HepG2 (cell line): ENCODE results near the gene SRI. TPM values are rescaled to one million over a fixed set of nuclear protein-coding genes. Genes with fewer than 3 reads are reported as not detected.

Source experiments
- ATAC-seq: fragments of 200-7000 bp; cut with Tn5 transposase; 3 replicates; pipeline ENCODE4 v1.9.1; 2020; ENCODE audit warnings: mild to moderate bottlenecking, moderate library complexity
- BruUV-seq: library from RNA; stranded (reverse); fragments of 400-500 nt; replicated peaks from 2 replicates; lab custom pipeline; 2021; lab: Mats Ljungman, UMichigan
- CTCF ChIA-PET: fragments of 300-600 bp; formaldehyde crosslinking; extraction: SDS; loops from one replicate; lab custom pipeline; 2021; ENCODE audit warnings: low total read pairs, inconsistent platforms, low intra/inter-chr PET ratio; lab: Yijun Ruan, JAX
- POLR2A ChIA-PET: fragments of 350-600 bp; sonication (Branson Sonifier 250); formaldehyde crosslinking; loops from one replicate; lab custom pipeline; 2020; ENCODE audit warnings: antibody characterized with exemption, inconsistent platforms; lab: Yijun Ruan, JAX
- DNase-seq: peaks from one replicate; pipeline ENCODE4 v3.0.0-alpha.2; 2015; ENCODE audit warnings: low spot score
- FAIRE-seq: peaks from 3 replicates; lab custom pipeline; 2011; peaks lifted over from hg19 to GRCh38; lab: Jason Lieb, UNC
- H2AFZ ChIP-seq: one replicate; pipeline ENCODE4 v1.6.1; 2011; ENCODE audit warnings: low read length, inconsistent platforms
- H3K27ac ChIP-seq: fragments of 300-600 bp; 3 replicates; pipeline ENCODE4 v1.8.0; 2011; ENCODE audit warnings: mixed run types, mild to moderate bottlenecking, mixed read lengths, low read length, inconsistent platforms; ENCODE audit not compliant: insufficient read depth; ENCODE audit errors: extremely low read length
- H3K27me3 ChIP-seq, 2 experiments: fragments of 200-600 bp in 1 of 2; 2 replicates in 1 of 2; 3 replicates in 1 of 2; pipeline versions ENCODE4 v1.6.0 to v1.8.0; 2011; ENCODE audit warnings: low read length in 2 of 2, mild to moderate bottlenecking in 2 of 2, moderate library complexity in 2 of 2, inconsistent platforms in 1 of 2; ENCODE audit not compliant: insufficient read depth in 2 of 2, control insufficient read depth in 1 of 2
- H3K36me3 ChIP-seq, 2 experiments: fragments of 200-600 bp in 1 of 2; replicated peaks in 1 of 2; 2 replicates in 1 of 2; 3 replicates in 1 of 2; pipeline versions ENCODE4 v1.5.1 to v1.8.0; 2011; ENCODE audit warnings: low read length in 2 of 2, inconsistent platforms in 1 of 2; ENCODE audit not compliant: insufficient read depth in 2 of 2, control insufficient read depth in 1 of 2
- H3K4me1 ChIP-seq: 2 replicates; pipeline ENCODE4 v1.5.1; 2012; ENCODE audit warnings: low read length, inconsistent platforms; ENCODE audit not compliant: insufficient read depth
- H3K4me2 ChIP-seq: 2 replicates; pipeline ENCODE4 v1.6.0; 2011; ENCODE audit warnings: low read depth, low read length, inconsistent platforms
- H3K4me3 ChIP-seq, 3 experiments: fragments of 200-600 bp in 1 of 3; sonication (generic), shearing (Covaris generic) in 1 of 3; replicated peaks in 1 of 3; 2 replicates each; pipeline ENCODE4 v1.5.1; 2011 to 2016; ENCODE audit warnings: low read length in 3 of 3, inconsistent platforms in 2 of 3, low read depth in 2 of 3, mild to moderate bottlenecking in 2 of 3, control low read depth in 1 of 3, mixed read lengths in 1 of 3; ENCODE audit not compliant: insufficient read depth in 1 of 3
- H3K79me2 ChIP-seq: one replicate; pipeline ENCODE4 v1.6.1; 2011; ENCODE audit warnings: low read length, inconsistent platforms; ENCODE audit not compliant: insufficient read depth
- H3K9ac ChIP-seq: 2 replicates; pipeline ENCODE4 v1.6.0; 2011; ENCODE audit warnings: mild to moderate bottlenecking, low read depth, low read length, inconsistent platforms; ENCODE audit not compliant: insufficient read depth
- H3K9me3 ChIP-seq: 2 replicates; pipeline ENCODE4 v1.5.1; 2012; ENCODE audit warnings: mild to moderate bottlenecking, low read length
- H4K20me1 ChIP-seq: 2 replicates; pipeline ENCODE4 v1.6.0; 2011; ENCODE audit warnings: inconsistent platforms, mild to moderate bottlenecking, low read length, moderate library complexity; ENCODE audit not compliant: insufficient read depth
- ATF6 ChIP-seq: sonication (generic); formaldehyde crosslinking; conservative IDR thresholded peaks from 2 replicates; pipeline ENCODE4 v1.4.0; 2020; ENCODE audit warnings: missing genetic modification reagents
- CENPT ChIP-seq: sonication (generic); formaldehyde crosslinking; IDR thresholded peaks from 2 replicates; pipeline ENCODE4 v1.8.0; 2022; ENCODE audit warnings: low read depth, mild to moderate bottlenecking, moderate library complexity, missing genetic modification reagents
- EED ChIP-seq: sonication (generic); formaldehyde crosslinking; IDR thresholded peaks from 2 replicates; pipeline ENCODE4 v1.5.0; 2020; ENCODE audit warnings: mild to moderate bottlenecking, missing genetic modification reagents
- GLI4 ChIP-seq: sonication (generic); formaldehyde crosslinking; IDR thresholded peaks from 2 replicates; pipeline ENCODE4 v1.5.1; 2020; ENCODE audit warnings: missing genetic modification reagents, mild to moderate bottlenecking, moderate library complexity, borderline replicate concordance
- KIAA2018 ChIP-seq: sonication (generic); formaldehyde crosslinking; IDR thresholded peaks from 2 replicates; pipeline ENCODE4 v1.5.0; 2020; ENCODE audit warnings: mild to moderate bottlenecking, missing genetic modification reagents, borderline replicate concordance
- NPAS2 ChIP-seq: sonication (generic); formaldehyde crosslinking; IDR thresholded peaks from 2 replicates; pipeline ENCODE4 v1.8.0; 2022; ENCODE audit warnings: mild to moderate bottlenecking, missing genetic modification reagents, borderline replicate concordance
- RXRA ChIP-seq: sonication (generic); formaldehyde crosslinking; IDR thresholded peaks from 2 replicates; pipeline ENCODE4 v1.5.1; 2020; ENCODE audit warnings: missing genetic modification reagents
- XBP1 ChIP-seq: sonication (generic); formaldehyde crosslinking; IDR thresholded peaks from 2 replicates; pipeline ENCODE4 v1.5.0; 2020; ENCODE audit warnings: missing genetic modification reagents
- ZKSCAN1 ChIP-seq: fragments of 150-350 bp; IDR thresholded peaks from 2 replicates; pipeline ENCODE4 v1.6.1; 2014; ENCODE audit warnings: low read length
- ZNF121 ChIP-seq: sonication (generic); formaldehyde crosslinking; IDR thresholded peaks from 2 replicates; pipeline ENCODE4 v1.5.0; 2020; ENCODE audit warnings: mild to moderate bottlenecking, missing genetic modification reagents
- ZNF224 ChIP-seq: sonication (generic); formaldehyde crosslinking; IDR thresholded peaks from 2 replicates; pipeline ENCODE4 v1.5.0; 2020; ENCODE audit warnings: mild to moderate bottlenecking, missing genetic modification reagents
- ZNF24 ChIP-seq: fragments of 450-650 bp; IDR thresholded peaks from 2 replicates; pipeline ENCODE4 v1.6.1; 2017; ENCODE audit warnings: antibody characterized with exemption, mild to moderate bottlenecking
- ZNF44 ChIP-seq: sonication (generic); formaldehyde crosslinking; IDR thresholded peaks from 2 replicates; pipeline ENCODE4 v1.5.1; 2020; ENCODE audit warnings: mild to moderate bottlenecking, missing genetic modification reagents
- ZNF562 ChIP-seq: sonication (generic); formaldehyde crosslinking; IDR thresholded peaks from 2 replicates; pipeline ENCODE4 v1.8.0; 2022; ENCODE audit warnings: missing genetic modification reagents, borderline replicate concordance
- in situ Hi-C: cut with HindIII; loops from 2 replicates; pipeline ENCODE4 v1.10.0; 2017; ENCODE audit warnings: low pct_unique_long_range_greater_than_20kb; ENCODE audit not compliant: extremely low pct_ligation_motif_present
- intact Hi-C: fragments of 100-400 bp; cut with micrococcal nuclease; formaldehyde crosslinking; loops from one replicate; pipeline ENCODE4 v1.10.0; 2022; ENCODE audit not compliant: unreplicated experiment
- polyA plus RNA-seq, 8 experiments: library from polyadenylated mRNA; depleted of rRNA in 3 of 8; stranded (reverse) in 7 of 8; unstranded in 1 of 8; fragments of >200 nt; fragmentation: Illumina TruSeq in 4 of 8; extraction: Trizol in 4 of 8; gene quantifications; 2 replicates each; pipeline versions ENCODE4 v1.2.1 to v1.2.3, GENCODE V29; 2011 to 2016; ENCODE audit warnings: low read depth in 4 of 8, missing spikeins in 1 of 8, mixed read lengths in 1 of 8; ENCODE audit not compliant: insufficient read depth in 1 of 8
- total RNA-seq, 5 experiments: library from RNA; depleted of rRNA; stranded (reverse); fragments of >200 nt; fragmentation: Illumina TruSeq; extraction: Trizol; gene quantifications; 2 replicates each; pipeline ENCODE4 v1.2.3, GENCODE V29; 2016; ENCODE audit warnings: low read depth in 1 of 5

Gene SRI
- total and polyA plus RNA-seq, 2 of the 13 experiments (the other 11 are each of a cell fraction or from before 2014, with no cell fraction given) = 0.33 TPM; not detected in 1

GRCh38 chr7:88191911-88192310, 27.9 kb downstream of the SRI start (continued):
- TF ChIP-seq KIAA2018 = no peak

GRCh38 chr7:88185650-88186049, 34.2 kb downstream of the SRI start:
- Histone ChIP-seq H3K9me3 (no peaks in the 10 kb centered on the region), H3K79me2 (no peaks in the 10 kb centered on the region), H4K20me1 (no peaks in the 10 kb centered on the region), H3K36me3 (no peaks in the 10 kb centered on the region), H2AFZ (no peak overlapping the region), H3K27me3 (no peaks in the 10 kb centered on the region), H3K4me1 (peaks cover 13% of the 10 kb centered on the region), H3K4me2 (no peak overlapping the region), H3K4me3 (no peak overlapping the region), H3K9ac (no peak overlapping the region), H3K27ac (no peak overlapping the region)
- DNase-seq (no peak), ATAC-seq (no peak), FAIRE-seq (no peak)
- no TSS peak for BruUV-seq
- TF ChIP-seq ZNF24 = no peak
- no peak for TF ChIP-seq CENPT
- no peak for TF ChIP-seq ZNF121 (CRISPR knock-in tag)
- no peak for TF ChIP-seq XBP1 (CRISPR knock-in tag)
- TF ChIP-seq EED (CRISPR knock-in tag) = no peak
- no peak for TF ChIP-seq ZKSCAN1
- TF ChIP-seq GLI4 = no peak
- no peak for TF ChIP-seq ZNF224 (CRISPR knock-in tag)
- no peak for TF ChIP-seq NPAS2 (CRISPR knock-in tag)
- TF ChIP-seq ATF6 (CRISPR knock-in tag) = no peak
- TF ChIP-seq RXRA (CRISPR knock-in tag) = no peak
- TF ChIP-seq ZNF44 (CRISPR knock-in tag) = no peak
- no peak for TF ChIP-seq ZNF562
- ChIA-PET POLR2A (no interaction called here), CTCF (no interaction called here)
- in situ Hi-C loops (no loop called here), intact Hi-C loops (no loop called here)
